ENCODE results near the gene SFXN3.

The SFXN3 gene

DNA sequence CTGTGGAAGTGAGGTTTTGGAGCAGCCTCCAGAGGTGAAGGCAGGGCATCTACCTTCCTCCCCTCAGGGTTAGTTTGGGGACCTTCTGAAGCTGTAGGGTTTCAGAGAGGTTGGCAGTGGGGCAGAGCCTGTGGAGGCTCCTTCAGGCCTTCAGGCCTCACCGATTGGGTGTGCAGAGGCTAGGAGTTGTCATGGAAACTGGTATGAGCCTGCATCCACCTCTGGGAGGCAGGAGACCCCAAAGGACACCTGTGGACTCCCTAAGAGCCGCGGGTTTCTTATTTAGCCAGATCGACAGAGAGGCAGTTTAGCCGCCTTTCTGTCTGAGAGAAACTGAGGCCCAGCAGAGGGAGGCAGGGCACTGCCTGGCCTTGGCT lies 29.4 kb upstream of the SFXN3 start:
- H3K9me3 ChIP-seq (ENCODE audit: control insufficient read depth in 1 of 2, low read length in 2 of 2), result no peaks in the 10 kb centered on the region
- H3K27ac ChIP-seq (ENCODE audit: low read length), result peak overlapping the region; percentile 98
- peaks cover 9 to 48% of the 10 kb centered on the region in 2 donors for H3K36me3 ChIP-seq (ENCODE audit: control insufficient read depth in 1 of 2, insufficient read depth in 2 of 2, low read length in 2 of 2)
- H3K4me3 ChIP-seq (ENCODE audit: low read depth in 1 of 2, low read length in 2 of 2), result peak overlapping the region; percentile 71 to 80
- H3K4me1 ChIP-seq (ENCODE audit: control insufficient read depth in 1 of 2, insufficient read depth in 2 of 2, low read length in 2 of 2), result peaks cover 18 to 49% of the 10 kb centered on the region in 2 donors
- H3K27me3 ChIP-seq (ENCODE audit: low read depth, low read length), result no peaks in the 10 kb centered on the region

DNA sequence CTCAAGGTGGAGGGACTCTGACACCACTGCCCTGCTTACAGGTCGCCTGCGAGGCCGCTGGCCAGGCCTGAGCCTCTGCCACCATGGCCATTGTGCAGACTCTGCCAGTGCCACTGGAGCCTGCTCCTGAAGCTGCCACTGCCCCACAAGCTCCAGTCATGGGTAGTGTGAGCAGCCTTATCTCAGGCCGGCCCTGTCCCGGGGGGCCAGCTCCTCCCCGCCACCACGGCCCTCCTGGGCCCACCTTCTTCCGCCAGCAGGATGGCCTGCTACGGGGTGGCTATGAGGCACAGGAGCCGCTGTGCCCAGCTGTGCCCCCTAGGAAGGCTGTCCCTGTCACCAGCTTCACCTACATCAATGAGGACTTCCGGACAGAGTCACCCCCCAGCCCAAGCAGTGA lies 28.6 kb upstream of the SFXN3 start:
- peak overlapping the region in 1 of 2 donors; percentile 80 for H3K4me3 ChIP-seq (ENCODE audit: low read depth in 1 of 2, low read length in 2 of 2)
- H3K27ac ChIP-seq (ENCODE audit: low read length), result peak overlapping the region; percentile 98
- peaks cover 18 to 54% of the 10 kb centered on the region in 2 donors for H3K4me1 ChIP-seq (ENCODE audit: control insufficient read depth in 1 of 2, insufficient read depth in 2 of 2, low read length in 2 of 2)
- no peaks in the 10 kb centered on the region for H3K9me3 ChIP-seq (ENCODE audit: control insufficient read depth in 1 of 2, low read length in 2 of 2)
- peaks cover 9 to 53% of the 10 kb centered on the region in 2 donors for H3K36me3 ChIP-seq (ENCODE audit: control insufficient read depth in 1 of 2, insufficient read depth in 2 of 2, low read length in 2 of 2)
- H3K27me3 ChIP-seq (ENCODE audit: low read depth, low read length), result no peaks in the 10 kb centered on the region

DNA sequence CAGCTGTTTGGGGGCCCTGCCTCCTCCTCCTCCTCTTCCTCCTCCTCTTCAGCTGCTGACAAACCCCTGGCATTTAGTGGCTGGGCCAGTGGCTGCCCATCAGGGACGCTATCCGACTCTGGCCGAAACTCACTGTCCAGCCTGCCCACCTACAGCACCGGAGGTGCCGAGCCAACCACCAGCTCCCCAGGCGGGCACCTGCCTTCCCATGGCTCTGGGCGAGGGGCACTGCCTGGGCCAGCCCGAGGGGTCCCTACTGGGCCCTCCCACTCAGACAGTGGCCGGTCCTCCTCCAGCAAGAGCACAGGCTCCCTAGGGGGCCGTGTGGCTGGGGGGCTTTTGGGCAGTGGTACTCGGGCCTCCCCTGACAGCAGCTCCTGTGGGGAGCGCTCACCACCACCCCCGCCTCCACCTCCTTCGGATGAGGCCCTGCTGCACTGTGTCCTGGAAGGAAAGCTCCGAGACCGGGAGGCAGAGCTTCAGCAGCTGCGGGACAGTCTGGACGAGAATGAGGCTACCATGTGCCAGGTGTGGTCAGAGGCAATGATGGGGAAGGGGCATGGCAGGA lies 27.3 kb upstream of the SFXN3 start:
- no peaks in the 10 kb centered on the region for H3K27me3 ChIP-seq (ENCODE audit: low read depth, low read length)
- no peak overlapping the region for H3K27ac ChIP-seq (ENCODE audit: low read length)
- H3K9me3 ChIP-seq (ENCODE audit: control insufficient read depth in 1 of 2, low read length in 2 of 2), result no peaks in the 10 kb centered on the region
- H3K4me3 ChIP-seq (ENCODE audit: low read depth in 1 of 2, low read length in 2 of 2), result no peak overlapping the region
- peaks cover 16 to 62% of the 10 kb centered on the region in 2 donors for H3K4me1 ChIP-seq (ENCODE audit: control insufficient read depth in 1 of 2, insufficient read depth in 2 of 2, low read length in 2 of 2)
- H3K36me3 ChIP-seq (ENCODE audit: control insufficient read depth in 1 of 2, insufficient read depth in 2 of 2, low read length in 2 of 2), result peaks cover 9 to 51% of the 10 kb centered on the region in 2 donors

DNA sequence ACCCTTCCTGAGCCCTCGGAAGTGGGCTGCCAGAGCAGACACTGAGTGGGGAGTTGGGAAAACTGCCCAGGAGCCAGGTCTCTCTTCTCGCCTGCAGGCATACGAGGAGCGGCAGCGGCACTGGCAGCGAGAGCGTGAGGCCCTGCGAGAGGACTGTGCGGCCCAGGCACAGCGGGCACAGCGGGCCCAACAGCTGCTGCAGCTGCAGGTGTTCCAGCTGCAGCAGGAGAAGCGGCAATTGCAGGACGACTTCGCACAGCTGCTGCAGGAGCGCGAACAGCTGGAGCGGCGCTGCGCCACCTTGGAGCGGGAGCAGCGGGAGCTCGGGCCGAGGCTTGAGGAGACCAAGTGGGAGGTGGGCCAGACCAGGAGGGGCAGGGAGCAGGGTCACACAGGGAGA lies 25.7 kb upstream of the SFXN3 start:
- Histone ChIP-seq H3K27me3 (ENCODE audit: low read depth, low read length) (no peaks in the 10 kb centered on the region), H3K36me3 (ENCODE audit: control insufficient read depth in 1 of 2, insufficient read depth in 2 of 2, low read length in 2 of 2) (peaks cover 9 to 39% of the 10 kb centered on the region in 2 donors), H3K4me1 (ENCODE audit: control insufficient read depth in 1 of 2, insufficient read depth in 2 of 2, low read length in 2 of 2) (peaks cover 14 to 61% of the 10 kb centered on the region in 2 donors), H3K27ac (ENCODE audit: low read length) (no peak overlapping the region), H3K9me3 (ENCODE audit: control insufficient read depth in 1 of 2, low read length in 2 of 2) (no peaks in the 10 kb centered on the region), H3K4me3 (ENCODE audit: low read depth in 1 of 2, low read length in 2 of 2) (no peak overlapping the region)

DNA sequence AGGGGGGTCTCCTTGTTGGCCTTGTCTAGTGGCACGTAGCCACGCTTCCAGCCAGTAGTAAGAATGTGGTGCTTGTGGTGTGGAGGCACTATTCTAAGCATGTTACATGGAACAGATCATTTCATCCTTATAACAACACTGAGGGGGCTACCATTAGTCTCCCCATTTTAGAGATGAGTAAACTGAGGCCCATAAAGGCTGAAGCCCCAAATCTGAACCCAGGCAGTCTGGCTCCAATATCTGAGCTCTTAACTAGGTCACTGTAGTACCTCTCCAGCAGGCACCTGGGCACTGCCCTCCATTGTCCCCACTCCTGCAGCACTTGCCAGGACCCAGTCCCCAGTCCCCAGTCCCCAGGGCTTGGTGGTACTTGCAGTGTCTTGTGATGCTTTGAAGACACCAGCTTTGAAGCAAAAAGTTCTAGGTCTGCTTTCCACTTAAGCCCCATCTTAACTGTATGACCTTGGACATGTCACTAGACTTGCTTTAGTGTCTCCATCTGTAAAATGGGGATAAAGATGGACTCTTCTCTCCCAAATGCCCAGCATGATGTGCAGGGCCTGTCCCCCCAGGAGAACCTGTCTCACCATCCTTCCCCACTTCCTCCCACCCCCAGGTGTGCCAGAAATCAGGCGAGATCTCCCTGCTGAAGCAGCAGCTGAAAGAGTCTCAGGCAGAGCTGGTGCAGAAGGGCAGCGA lies 25.0 kb upstream of the SFXN3 start:
- Histone ChIP-seq H3K27ac (ENCODE audit: low read length) (no peak overlapping the region), H3K27me3 (ENCODE audit: low read depth, low read length) (no peaks in the 10 kb centered on the region), H3K36me3 (ENCODE audit: control insufficient read depth in 1 of 2, insufficient read depth in 2 of 2, low read length in 2 of 2) (peaks cover 9 to 37% of the 10 kb centered on the region in 2 donors), H3K4me1 (ENCODE audit: control insufficient read depth in 1 of 2, insufficient read depth in 2 of 2, low read length in 2 of 2) (peaks cover 12 to 55% of the 10 kb centered on the region in 2 donors), H3K4me3 (ENCODE audit: low read depth in 1 of 2, low read length in 2 of 2) (no peak overlapping the region), H3K9me3 (ENCODE audit: control insufficient read depth in 1 of 2, low read length in 2 of 2) (no peaks in the 10 kb centered on the region)

DNA sequence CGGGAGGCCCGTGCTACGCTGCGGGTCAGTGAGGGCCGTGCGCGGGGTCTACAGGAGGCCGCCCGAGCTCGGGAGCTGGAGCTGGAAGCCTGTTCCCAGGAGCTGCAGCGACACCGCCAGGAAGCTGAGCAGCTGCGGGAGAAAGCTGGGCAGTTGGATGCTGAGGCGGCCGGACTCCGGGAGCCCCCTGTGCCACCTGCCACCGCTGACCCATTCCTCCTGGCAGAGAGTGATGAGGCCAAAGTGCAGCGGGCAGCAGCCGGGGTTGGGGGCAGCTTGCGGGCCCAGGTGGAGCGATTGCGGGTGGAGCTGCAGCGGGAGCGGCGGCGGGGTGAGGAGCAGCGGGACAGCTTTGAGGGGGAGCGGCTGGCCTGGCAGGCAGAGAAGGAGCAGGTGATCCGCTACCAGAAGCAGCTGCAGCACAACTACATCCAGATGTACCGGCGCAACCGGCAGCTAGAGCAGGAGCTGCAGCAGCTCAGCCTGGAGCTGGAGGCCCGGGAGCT lies 24.4 kb upstream of the SFXN3 start:
- Histone ChIP-seq H3K27me3 (ENCODE audit: low read depth, low read length) (no peaks in the 10 kb centered on the region), H3K36me3 (ENCODE audit: control insufficient read depth in 1 of 2, insufficient read depth in 2 of 2, low read length in 2 of 2) (peaks cover 9 to 37% of the 10 kb centered on the region in 2 donors), H3K9me3 (ENCODE audit: control insufficient read depth in 1 of 2, low read length in 2 of 2) (no peaks in the 10 kb centered on the region), H3K4me3 (ENCODE audit: low read depth in 1 of 2, low read length in 2 of 2) (no peak overlapping the region), H3K4me1 (ENCODE audit: control insufficient read depth in 1 of 2, insufficient read depth in 2 of 2, low read length in 2 of 2) (peaks cover 6 to 49% of the 10 kb centered on the region in 2 donors), H3K27ac (ENCODE audit: low read length) (no peak overlapping the region)

DNA sequence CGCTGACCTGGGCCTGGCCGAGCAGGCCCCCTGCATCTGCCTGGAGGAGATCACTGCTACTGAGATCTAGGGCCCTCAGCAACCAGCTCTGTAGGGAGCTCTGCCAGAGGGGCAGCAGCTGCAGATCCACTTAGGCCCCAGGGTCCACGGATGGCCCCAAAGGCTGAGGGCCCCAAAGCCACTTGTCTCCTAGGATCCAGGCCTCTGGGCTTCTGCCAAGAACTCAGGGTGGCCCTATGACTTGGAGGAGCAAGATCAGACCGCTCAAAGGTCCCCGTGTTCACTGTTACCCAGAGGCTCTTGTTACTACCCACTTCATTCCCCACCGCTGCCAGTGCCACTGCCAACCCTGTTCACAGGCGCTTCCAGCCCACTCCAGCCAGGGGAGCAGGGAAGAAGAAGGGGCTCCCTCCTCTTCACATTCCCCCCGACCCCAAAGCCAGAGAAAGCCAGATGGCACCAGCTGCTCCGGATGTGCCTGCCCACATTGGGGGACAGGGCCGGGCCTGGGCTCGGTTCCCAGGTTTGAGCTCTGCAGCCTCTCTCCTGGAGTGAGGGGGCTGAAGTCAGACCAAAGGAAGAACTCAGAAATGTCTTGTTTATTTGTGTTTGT lies 23.8 kb upstream of the SFXN3 start:
- Histone ChIP-seq H3K27ac (ENCODE audit: low read length) (no peak overlapping the region), H3K4me1 (ENCODE audit: control insufficient read depth in 1 of 2, insufficient read depth in 2 of 2, low read length in 2 of 2) (peaks cover under 1 to 47% of the 10 kb centered on the region in 2 donors), H3K4me3 (ENCODE audit: low read depth in 1 of 2, low read length in 2 of 2) (no peak overlapping the region), H3K27me3 (ENCODE audit: low read depth, low read length) (no peaks in the 10 kb centered on the region), H3K36me3 (ENCODE audit: control insufficient read depth in 1 of 2, insufficient read depth in 2 of 2, low read length in 2 of 2) (peaks cover 8 to 37% of the 10 kb centered on the region in 2 donors), H3K9me3 (ENCODE audit: control insufficient read depth in 1 of 2, low read length in 2 of 2) (no peaks in the 10 kb centered on the region)

DNA sequence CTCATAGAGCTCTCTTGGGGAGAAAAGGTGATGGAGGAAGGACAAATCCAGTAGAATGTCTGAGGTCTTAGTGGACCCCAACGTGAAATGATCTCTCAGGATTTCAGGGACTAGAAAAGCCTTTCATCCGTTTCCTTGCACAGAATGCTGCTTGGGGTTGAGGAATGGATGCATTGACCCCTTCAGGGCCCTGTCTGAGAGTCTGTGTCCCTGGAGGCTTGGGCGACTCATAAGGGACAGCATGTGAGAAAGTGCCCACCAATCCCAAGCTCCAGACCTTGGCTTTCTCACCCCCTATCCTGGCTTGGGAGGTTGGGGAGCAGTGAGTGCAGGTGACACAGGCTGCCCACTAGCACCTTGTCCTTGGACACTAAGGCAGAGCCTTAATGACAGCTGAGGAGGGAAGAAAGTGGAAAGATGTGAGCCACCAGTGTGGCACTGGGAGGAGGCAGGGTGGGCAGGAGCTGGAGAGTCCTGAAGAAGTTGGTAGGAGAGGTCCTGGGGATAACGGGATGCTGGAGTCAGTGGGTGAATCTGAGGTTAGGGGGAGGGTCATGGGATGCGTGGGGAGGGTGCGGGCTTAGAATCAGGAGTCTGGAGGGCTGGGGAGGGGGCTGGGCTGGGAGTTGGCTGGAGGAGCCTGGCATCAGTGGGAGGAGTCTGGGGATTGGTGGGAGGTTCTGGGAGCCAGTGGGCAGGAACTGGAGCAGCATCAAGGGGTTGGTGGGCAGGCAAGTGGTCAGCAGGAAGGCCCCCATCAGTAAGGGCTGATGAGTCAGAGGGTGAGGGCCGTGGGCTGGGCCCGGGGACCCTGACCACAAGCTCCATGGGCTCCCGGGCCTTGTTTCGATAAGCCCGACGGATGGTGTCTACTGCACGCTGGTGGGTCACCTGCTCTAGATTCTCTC lies 22.9 kb upstream of the SFXN3 start:
- peaks cover 6 to 34% of the 10 kb centered on the region in 2 donors for H3K36me3 ChIP-seq (ENCODE audit: control insufficient read depth in 1 of 2, insufficient read depth in 2 of 2, low read length in 2 of 2)
- peak overlapping the region; percentile 20 for H3K27ac ChIP-seq (ENCODE audit: low read length)
- H3K4me3 ChIP-seq (ENCODE audit: low read depth in 1 of 2, low read length in 2 of 2), result no peak overlapping the region
- H3K27me3 ChIP-seq (ENCODE audit: low read depth, low read length), result no peaks in the 10 kb centered on the region
- peaks cover 4 to 49% of the 10 kb centered on the region in 2 donors for H3K4me1 ChIP-seq (ENCODE audit: control insufficient read depth in 1 of 2, insufficient read depth in 2 of 2, low read length in 2 of 2)
- no peaks in the 10 kb centered on the region for H3K9me3 ChIP-seq (ENCODE audit: control insufficient read depth in 1 of 2, low read length in 2 of 2)

DNA sequence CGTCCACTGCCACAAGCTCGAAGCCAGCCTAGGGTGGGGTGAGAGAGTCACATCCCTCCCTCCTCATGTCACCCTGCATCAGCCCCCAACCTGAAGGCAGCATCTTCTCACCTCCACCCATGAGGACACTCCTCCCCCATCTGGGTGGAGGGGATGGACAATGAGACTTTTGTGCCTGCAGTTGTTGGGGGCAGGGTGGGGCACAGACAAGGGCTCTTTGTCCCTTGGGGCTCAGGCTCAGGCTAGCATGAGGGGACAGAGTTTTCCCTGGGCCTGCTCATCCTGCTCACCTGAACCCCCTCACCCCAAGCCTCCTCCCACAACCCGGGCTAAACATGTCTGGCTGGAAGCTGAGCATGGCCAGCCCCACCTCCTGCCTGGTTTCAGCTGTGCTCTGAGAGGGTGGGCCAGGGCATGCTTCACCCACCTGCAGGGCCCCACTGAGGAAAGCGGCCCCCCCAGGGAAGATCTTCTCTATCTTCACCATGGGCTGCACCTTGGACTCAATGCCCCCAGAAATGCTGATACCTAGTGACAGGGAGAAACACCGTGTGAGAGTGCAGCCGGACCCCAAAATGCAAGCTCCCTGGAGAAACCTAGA lies 22.1 kb upstream of the SFXN3 start:
- Histone ChIP-seq H3K4me3 (ENCODE audit: low read depth in 1 of 2, low read length in 2 of 2) (no peak overlapping the region), H3K27me3 (ENCODE audit: low read depth, low read length) (no peaks in the 10 kb centered on the region)

DNA sequence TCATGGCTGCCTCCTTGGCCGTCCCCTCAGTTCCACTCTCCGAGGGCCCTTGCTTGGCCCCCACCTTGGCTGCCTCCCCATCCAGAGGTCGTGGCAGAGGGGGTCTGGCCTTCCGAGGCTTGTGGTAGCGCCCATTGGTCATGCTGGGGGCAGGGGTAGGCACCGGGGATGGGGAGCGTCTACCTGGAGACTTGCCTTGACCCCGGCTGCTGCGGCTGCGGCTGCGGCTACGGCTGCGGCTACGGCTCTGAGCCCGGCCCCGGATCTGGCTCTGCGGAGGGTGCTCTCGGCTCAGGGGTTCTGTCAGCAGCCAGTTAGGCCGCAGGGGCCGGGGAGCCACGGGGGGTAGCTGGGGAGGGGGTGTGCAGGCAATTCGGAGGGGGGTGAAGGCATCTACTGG lies 20.7 kb upstream of the SFXN3 start:
- Histone ChIP-seq H3K27ac (ENCODE audit: low read length) (no peak overlapping the region), H3K9me3 (ENCODE audit: control insufficient read depth in 1 of 2, low read length in 2 of 2) (no peaks in the 10 kb centered on the region), H3K36me3 (ENCODE audit: control insufficient read depth in 1 of 2, insufficient read depth in 2 of 2, low read length in 2 of 2) (peaks cover 6 to 18% of the 10 kb centered on the region in 2 donors), H3K4me3 (ENCODE audit: low read depth in 1 of 2, low read length in 2 of 2) (no peak overlapping the region), H3K27me3 (ENCODE audit: low read depth, low read length) (no peaks in the 10 kb centered on the region), H3K4me1 (ENCODE audit: control insufficient read depth in 1 of 2, insufficient read depth in 2 of 2, low read length in 2 of 2) (peaks cover 8 to 55% of the 10 kb centered on the region in 2 donors)

More for the DNA sequence above, 22.1 kb upstream of the SFXN3 start:
- no peak overlapping the region for H3K27ac ChIP-seq (ENCODE audit: low read length)
- peaks cover 8 to 51% of the 10 kb centered on the region in 2 donors for H3K4me1 ChIP-seq (ENCODE audit: control insufficient read depth in 1 of 2, insufficient read depth in 2 of 2, low read length in 2 of 2)
- peaks cover 6 to 26% of the 10 kb centered on the region in 2 donors for H3K36me3 ChIP-seq (ENCODE audit: control insufficient read depth in 1 of 2, insufficient read depth in 2 of 2, low read length in 2 of 2)
- H3K9me3 ChIP-seq (ENCODE audit: control insufficient read depth in 1 of 2, low read length in 2 of 2), result no peaks in the 10 kb centered on the region

Data from muscle layer of duodenum (tissue), 2 donors.